ENCODE measurements around the gene HYDIN.
A peak's percentile ranks its signal among the peaks of the same experiment; 100 is the strongest.

The HYDIN gene

DNA sequence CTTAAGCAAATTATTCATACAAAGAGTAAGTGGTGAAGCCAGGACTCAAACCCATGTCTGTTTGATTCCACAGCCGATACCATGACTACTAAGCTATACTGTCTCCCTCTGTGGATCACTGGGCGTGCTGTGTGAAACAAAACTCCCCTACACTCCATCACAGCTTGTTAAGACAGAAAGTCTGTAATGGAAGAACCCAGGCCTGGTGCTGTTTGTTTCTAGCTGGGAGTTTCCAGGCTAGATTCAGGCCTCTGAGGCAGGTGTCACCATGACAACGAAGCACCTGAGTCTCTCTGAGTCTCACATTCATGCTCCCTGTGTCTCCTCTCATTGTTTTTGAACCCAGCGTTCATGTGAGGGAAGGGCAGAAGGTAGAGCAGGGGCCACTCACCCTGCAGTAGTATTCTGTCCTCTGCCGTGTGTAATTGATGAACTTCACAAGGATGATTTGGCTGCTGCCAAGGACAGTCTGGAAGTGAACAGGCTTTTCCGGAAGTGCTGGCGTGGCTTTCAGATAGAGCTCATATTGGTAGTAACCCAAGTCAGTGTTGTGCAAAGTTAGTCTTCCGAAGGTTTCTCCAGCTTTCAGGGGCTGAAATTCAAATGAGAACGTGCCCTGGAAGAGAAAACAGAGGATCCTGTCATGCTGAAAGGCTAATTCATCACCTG is 421.0 kb downstream of the HYDIN start:
- DNase-seq, result no peak

DNA sequence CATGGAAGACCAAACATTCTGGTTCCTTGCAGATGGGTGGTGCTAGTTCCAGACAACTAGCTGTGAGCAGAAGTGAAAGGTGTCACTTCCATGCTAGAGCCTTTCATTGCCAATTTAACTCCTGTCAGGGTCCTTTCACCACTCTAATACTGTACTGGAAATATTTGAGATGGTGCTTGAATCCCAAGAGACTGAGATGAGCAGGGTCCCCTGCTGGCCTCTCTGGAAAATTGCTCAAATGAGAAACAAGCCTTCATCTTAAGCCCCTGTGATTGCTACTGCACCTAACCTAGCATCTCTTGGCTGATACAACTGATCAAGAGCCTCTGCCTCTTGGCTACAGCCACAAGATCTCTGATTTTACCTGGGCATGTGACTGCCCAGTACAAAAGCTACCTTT is 422.2 kb downstream of the HYDIN start:
- no peak for DNase-seq

DNA sequence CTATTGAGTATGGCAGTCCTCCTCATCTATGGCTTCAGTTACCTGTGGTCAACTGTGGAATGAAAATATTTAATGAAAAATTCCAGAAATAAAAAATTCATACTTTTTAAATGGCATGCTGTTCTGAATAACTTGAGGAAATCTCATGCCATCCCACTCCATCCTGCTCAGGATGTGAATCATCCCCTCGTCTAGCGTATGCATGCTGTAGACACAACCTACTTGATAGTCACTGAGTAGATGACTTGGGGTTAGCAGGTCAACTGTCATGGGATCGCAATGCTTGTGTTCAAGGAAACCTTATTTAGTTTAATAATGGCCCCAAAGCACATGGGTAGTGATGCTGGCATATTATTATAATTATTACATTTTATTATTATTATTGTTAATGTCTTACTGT is 424.7 kb downstream of the HYDIN start:
- DNase-seq, result no peak

GRCh38 chr16:70805380-70805779 is 425.1 kb downstream of the HYDIN start:
- no peak for DNase-seq

DNA sequence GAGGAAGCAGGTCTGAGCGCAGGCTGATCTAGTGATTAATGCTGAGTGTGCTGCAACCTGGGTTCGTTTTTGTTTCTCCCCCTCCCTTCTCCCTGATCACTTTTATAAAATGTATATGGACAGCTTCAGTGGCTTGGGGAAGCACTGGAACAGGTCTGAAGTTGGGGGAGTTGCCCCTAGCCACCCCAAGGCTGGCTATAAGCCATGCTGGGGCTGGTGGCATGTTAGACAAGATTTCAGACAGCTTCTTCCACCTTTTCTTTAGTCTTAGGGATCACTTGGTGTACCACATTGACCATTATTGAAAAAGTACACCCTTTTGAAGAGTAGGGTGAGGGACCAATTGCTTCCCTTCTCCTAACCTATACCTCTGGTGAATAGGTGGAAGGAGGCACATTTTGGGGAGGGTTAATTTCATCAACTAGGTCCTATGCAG is 425.8 kb downstream of the HYDIN start:
- no peak for DNase-seq

GRCh38 chr16:70804153-70804733 is 426.3 kb downstream of the HYDIN start:
- peak; percentile 4 for DNase-seq

- no peak for DNase-seq
Observed at GRCh38 chr16:70803319-70803718, 427.2 kb downstream of the HYDIN start.

DNA sequence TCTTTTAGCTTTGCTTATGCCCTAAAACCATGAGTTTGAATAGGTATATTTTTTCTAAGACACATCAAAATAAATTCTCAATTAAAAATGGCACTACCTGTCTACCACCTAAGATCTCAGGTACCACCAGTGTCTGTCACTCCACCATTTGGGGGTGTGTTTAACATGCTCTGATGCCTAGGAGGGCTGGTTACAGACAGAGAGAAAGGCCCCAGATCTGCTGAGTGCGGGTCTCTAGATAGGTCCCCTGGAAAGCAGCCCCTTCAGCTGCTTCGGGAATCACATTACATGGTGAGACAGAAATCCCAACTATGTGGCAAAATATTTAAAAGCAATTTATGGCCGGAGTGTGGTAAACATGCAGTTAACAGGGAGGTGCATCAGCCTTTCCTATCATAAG is 428.9 kb downstream of the HYDIN start:
- no peak for DNase-seq

DNA sequence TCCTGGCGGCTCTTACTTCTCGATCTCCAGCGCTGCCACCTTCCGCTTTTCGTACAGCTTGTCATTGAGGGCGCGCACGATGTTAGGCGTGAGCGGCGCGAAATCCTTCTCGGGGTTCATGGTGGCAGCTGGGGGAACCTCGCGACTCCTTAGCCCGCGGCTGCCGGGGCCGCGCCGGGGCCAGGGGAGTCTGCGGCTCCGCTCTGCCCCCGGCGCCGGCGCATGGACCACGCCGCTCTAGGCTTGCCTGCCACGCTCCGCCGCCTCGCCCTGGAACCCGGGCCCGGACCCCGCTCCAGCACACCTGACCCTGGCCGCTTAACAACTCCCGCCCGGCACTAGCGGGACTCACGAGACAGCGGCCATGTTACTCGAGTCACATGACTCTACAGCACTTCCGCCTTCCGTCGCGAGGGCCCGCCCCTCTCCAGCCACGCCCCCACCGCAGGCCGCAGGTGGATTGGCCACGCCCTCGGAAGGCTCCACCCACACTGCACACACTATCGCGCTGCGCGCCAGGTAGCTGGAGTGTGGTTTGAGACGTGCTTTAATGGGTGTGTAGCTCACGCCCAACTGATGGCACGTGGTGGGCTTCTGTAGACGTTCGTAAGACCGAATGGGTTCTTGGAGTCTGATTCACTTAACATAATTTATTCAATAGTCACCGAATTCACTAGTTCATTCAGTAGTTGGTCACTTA is 429.6 kb downstream of the HYDIN start, which contains the start of gene VAC14:
Gene VAC14 (minus strand): TSS at position 378 of the 700 bp plus-strand sequence. CDS start 258 bp downstream, at position 120.
- DNase-seq, result peak; percentile 95

GRCh38 chr16:70800311-70800710 is 430.2 kb downstream of the HYDIN start:
- DNase-seq, result peak; percentile 44

DNA sequence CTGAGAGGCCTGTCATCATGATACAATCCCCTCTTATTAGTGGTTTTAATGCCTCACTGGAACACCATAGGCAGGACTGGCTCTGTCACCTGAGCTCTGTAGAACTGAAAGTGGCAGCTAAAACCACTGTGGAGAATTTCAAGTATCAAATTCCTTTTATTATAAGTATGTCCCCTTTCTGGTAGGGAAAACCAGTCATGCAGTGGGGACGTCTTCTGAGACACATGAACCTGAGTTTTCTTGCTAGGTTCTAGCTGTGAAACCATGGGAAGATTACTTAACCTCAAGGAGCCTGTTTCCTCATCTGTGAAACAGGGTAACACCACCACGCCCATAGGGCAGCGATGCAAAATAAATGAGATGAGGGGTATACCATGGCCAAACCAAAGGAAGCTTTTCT is 434.2 kb downstream of the HYDIN start:
- no peak for DNase-seq

- DNase-seq, result no peak
Observed at GRCh38 chr16:70795296-70795912, 435.1 kb downstream of the HYDIN start.

- DNase-seq, result no peak
Observed at GRCh38 chr16:70793851-70794502, 436.5 kb downstream of the HYDIN start.

- DNase-seq, result no peak
Observed at GRCh38 chr16:70790815-70791214, 439.7 kb downstream of the HYDIN start.

DNA sequence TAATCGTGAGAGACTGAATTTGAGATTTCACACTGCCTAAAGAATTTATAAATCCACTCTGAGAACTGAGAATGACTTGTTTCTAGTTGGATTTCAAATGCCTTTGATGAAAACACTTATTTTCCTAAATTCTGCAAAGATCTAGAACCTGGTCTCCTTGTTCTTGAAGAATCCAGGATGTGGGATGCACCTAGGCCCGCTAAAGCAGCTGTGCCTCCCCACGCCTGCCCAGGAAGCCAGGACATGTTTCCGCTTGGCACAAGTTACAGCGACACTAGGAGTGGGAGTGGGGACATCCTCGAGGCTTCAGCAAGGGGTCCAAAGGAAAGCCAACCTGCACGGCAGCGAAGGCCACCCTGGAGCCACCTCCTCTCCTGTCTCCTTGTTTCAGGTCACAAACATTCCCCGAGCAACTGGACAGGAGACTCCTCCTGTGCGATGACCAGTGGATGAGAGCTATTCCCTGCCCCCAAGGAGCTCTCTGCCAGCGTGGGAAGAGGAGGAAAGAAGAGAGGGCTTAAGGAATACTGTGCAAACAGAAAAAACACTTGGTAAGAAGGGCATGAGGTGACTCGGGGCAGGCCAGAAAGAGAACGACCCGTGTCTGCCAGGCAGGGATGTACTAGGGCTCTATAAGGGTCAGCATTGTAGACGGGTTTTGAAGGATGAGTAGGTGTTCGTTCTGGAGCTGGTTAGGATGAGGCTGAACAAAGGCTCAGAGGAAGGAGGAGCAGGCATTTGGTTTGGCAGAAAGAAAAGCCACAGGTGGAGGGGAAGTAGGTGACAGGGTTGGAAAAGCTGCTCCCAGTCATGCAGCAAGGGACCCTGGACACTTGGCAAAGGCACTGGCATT is 440.7 kb downstream of the HYDIN start:
- DNase-seq, result no peak

DNA sequence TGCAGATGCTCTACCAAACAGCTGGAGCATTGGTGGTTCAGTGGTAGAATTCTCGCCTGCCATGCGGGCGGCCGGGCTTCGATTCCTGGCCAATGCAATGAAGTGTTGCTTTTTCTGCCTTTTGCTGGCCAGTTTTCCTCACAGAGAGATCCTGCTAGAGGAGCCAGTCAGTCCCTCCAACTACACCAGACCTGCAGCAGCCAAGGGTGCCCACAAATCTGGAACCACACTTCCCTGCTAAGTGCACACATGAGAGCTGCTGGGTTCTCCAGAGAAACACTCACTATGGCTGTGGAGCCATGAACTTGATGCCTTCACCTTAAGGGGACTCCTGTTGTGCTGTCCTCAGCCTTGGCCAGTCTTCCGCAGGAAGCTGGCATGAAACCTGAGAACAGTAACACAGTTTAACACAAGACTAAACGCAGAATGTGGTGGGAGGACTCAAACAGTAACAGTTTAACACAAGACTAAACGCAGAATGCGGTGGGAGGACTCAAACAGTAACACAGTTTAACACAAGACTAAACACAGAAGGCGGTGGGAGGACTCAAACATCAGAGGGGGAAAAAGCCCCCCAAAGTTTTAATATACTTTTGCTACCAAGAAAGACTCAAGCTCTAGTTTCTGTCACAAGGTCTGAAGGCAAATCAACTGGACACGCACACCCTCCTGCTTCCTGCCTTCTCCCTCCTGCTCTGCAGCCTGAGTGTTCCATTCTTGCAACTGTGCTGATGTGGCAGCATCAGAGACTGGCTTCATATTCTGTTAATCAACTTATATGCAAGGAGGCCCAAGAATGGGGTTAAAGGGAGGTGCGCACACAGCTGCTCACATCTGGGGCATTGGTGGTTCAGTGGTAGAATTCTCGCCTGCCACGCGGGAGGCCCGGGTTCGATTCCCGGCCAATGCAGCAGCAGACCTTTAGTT is 441.6 kb downstream of the HYDIN start:
- no peak for DNase-seq

GRCh38 chr16:70786020-70786755 is 444.3 kb downstream of the HYDIN start:
- no peak for DNase-seq

GRCh38 chr16:70784692-70785555 is 445.6 kb downstream of the HYDIN start:
- no peak for DNase-seq

- no peak for DNase-seq
Observed at GRCh38 chr16:70782237-70782636, 448.3 kb downstream of the HYDIN start.
